Neural cell (in vitro differentiated cells): ENCODE data around the gene RPL7A.

Source experiments
- CTCF ChIP-seq: fragments of 450-650 bp; IDR thresholded peaks from 2 replicates; pipeline ENCODE4 v1.5.1; 2014; ENCODE audit warnings: antibody characterized with exemption, mild to moderate bottlenecking, moderate library complexity; ENCODE audit not compliant: poor library complexity, severe bottlenecking
- EP300 ChIP-seq: fragments of 450-650 bp; conservative IDR thresholded peaks from 2 replicates; pipeline ENCODE4 v1.6.1; 2014; ENCODE audit warnings: antibody characterized with exemption, mild to moderate bottlenecking, moderate library complexity; ENCODE audit not compliant: poor library complexity, severe bottlenecking
- EZH2 ChIP-seq: fragments of 200-600, 300-800 bp; shearing (Covaris generic), sonication (generic); IDR thresholded peaks from 2 replicates; pipeline ENCODE4 v1.6.1; 2014; ENCODE audit warnings: antibody characterized with exemption, low read length, borderline replicate concordance, mild to moderate bottlenecking; ENCODE audit not compliant: insufficient read depth, poor library complexity, severe bottlenecking
- POLR2AphosphoS5 ChIP-seq: IDR thresholded peaks from 2 replicates; pipeline ENCODE4 v1.6.1; 2012
- REST ChIP-seq: IDR thresholded peaks from 2 replicates; pipeline ENCODE4 v1.6.1; 2012; ENCODE audit warnings: borderline replicate concordance
- SMC3 ChIP-seq: fragments of 450-650 bp; conservative IDR thresholded peaks from 2 replicates; pipeline ENCODE4 v1.6.1; 2014; ENCODE audit warnings: antibody characterized with exemption, mild to moderate bottlenecking, moderate library complexity; ENCODE audit not compliant: poor library complexity

- TF ChIP-seq REST (no peak), POLR2AphosphoS5 (no peak), EP300 (no peak), CTCF (no peak), EZH2 (no peak), SMC3 (no peak)
These were observed 7.1 kb upstream of the RPL7A start for GRCh38 chr9:133340916-133341315.
